Neural cell (in vitro differentiated cells): Measurements from ENCODE around the gene PTMS.

ENCODE experiments used
- CTCF ChIP-seq: fragments of 450-650 bp; IDR thresholded peaks from 2 replicates; pipeline ENCODE4 v1.5.1; 2014; ENCODE audit warnings: antibody characterized with exemption, mild to moderate bottlenecking, moderate library complexity; ENCODE audit not compliant: poor library complexity, severe bottlenecking
- EP300 ChIP-seq: fragments of 450-650 bp; conservative IDR thresholded peaks from 2 replicates; pipeline ENCODE4 v1.6.1; 2014; ENCODE audit warnings: antibody characterized with exemption, mild to moderate bottlenecking, moderate library complexity; ENCODE audit not compliant: poor library complexity, severe bottlenecking
- EZH2 ChIP-seq: fragments of 200-600, 300-800 bp; shearing (Covaris generic), sonication (generic); IDR thresholded peaks from 2 replicates; pipeline ENCODE4 v1.6.1; 2014; ENCODE audit warnings: antibody characterized with exemption, low read length, borderline replicate concordance, mild to moderate bottlenecking; ENCODE audit not compliant: insufficient read depth, poor library complexity, severe bottlenecking
- POLR2AphosphoS5 ChIP-seq: IDR thresholded peaks from 2 replicates; pipeline ENCODE4 v1.6.1; 2012
- REST ChIP-seq: IDR thresholded peaks from 2 replicates; pipeline ENCODE4 v1.6.1; 2012; ENCODE audit warnings: borderline replicate concordance

GRCh38 chr12:6792522-6793201, 26.5 kb downstream of the PTMS start:
- no peak for TF ChIP-seq REST
- TF ChIP-seq CTCF: no peak
- no peak for TF ChIP-seq EZH2
- TF ChIP-seq POLR2AphosphoS5: no peak
- TF ChIP-seq EP300: no peak
